Heart left ventricle (tissue), 13 donors: ENCODE measurements around the gene RPL13.

Experiments
- CTCF ChIP-seq, 12 donors: fragments of 200-600 bp; sonication (generic) in 4 of 12; IDR thresholded peaks; one replicate each; pipeline versions ENCODE4 v1.5.0 to v1.8.0; 2018 to 2022; ENCODE audit warnings: antibody characterized with exemption in 12 of 12, mild to moderate bottlenecking in 5 of 12
- POLR2A ChIP-seq, 2 donors: fragments of 450-650 bp; IDR thresholded peaks; one replicate each; pipeline ENCODE4 v1.6.1; 2017; ENCODE audit warnings: antibody characterized with exemption in 2 of 2, mild to moderate bottlenecking in 2 of 2, moderate library complexity in 2 of 2
- donor health status: ischemic (EF 13 %, LVEDD 7.1; RV severe dilation, severe dysfunction).
- donor health status: DM: no; HTN: yes; CAD: no.
- donor health status: DM: no; HTN: no; CAD: no.
- donor health status: ischemic (EF 25% LVEDD 6.9; RV normal size, moderate dysfunction).
- donor health status: ischemic (EF 25% LVEDD 5.7; RV mildly dilated, moderate dysfunction).
- donor health status: ischemic (EF 35%, LVEDD 5.7; RV mildly dilated, moderate dysfunction).
- donor health status: nonischemic (EF 11% LVEDD 7.7; RV severe dilation, severe dysfunction).
- donor health status: DM: yes; HTN: yes; CAD: no.
- donor health status: PGD.
- donor health status: ischemic (EF 29% LVEDD 5.4; RV normal size, mild dysfunction).
- donor health status: nonischemic (EF 23%, LVEDD 6.1; RV moderate dilation, normal function).

- no peak for TF ChIP-seq CTCF (IDR thresholded peaks at IDR 0.05)
- TF ChIP-seq POLR2A (IDR thresholded peaks at IDR 0.05) = no peak
Observed at GRCh38 chr16:89607937-89608740, 47.7 kb downstream of the RPL13 start.
